Activated CD8-positive, alpha-beta memory T cell treated with anti-CD3 and anti-CD28 coated beads, Interleukin-2, amount 50 U/mL, for 1 hour (primary cell): Measurements from ENCODE around the gene EVPL.
"Not testable (repeated sequence)": the region's sequence is repeated elsewhere in the genome, so short reads cannot be mapped to it uniquely, and the experiment has no call there.

ENCODE experiments used
- DNase-seq: peaks from one replicate; pipeline ENCODE4 v3.0.0-alpha.2; 2020; ENCODE audit errors: extremely low read depth

Gene EVPL

DNA sequence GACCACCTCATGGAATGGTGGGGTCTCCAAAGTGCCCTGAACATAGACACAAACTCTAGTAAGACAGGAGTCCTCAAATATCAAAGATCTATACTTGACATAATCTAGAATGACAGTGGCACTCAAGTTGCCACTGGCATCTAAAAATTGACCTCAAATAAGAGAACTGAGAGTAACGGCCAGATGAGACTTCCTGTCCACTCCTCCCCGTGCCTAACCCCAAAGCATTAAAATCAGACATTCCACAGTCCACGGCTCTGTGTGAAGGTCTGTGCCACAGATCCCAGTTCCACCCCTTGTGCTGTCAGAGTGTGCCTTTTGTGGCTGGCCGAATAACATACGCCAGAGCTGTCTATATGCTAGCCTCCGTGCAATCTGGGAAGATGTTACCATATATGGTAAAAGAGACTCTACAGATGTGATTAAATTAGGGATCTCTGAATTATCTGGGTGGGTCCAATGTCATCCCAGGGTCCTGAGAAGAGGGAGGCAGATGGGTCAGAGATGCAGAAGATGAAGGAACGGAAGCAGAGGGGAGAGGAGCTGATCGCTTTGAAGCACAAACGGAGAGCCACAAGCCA is 21.0 kb upstream of the EVPL start:
- DNase-seq = no peak

DNA sequence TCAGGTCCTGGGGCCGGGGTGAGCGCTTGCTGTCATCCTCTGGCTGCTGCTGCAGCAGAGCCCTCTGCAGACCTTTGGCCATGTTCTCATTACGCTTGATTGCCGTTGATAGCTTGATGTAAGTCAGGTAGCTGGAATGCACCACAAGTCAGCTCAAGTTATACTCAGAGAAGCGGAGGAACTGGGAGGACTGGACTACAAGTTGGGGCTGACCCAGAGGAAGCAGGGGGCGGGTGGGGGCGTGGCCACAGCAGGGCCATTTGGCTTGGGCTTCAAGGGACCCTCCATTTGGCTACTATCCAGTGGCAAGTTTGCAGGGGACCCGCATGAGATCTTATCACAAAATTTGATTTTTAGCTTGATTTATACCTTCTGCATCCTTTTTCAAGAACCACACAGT is 19.0 kb upstream of the EVPL start:
- DNase-seq = no peak

- not testable (repeated sequence) for DNase-seq
Measured at GRCh38 chr17:76044475-76045007, 17.4 kb upstream of the EVPL start.

- not testable (repeated sequence) for DNase-seq
Measured at GRCh38 chr17:76042868-76043267, 15.8 kb upstream of the EVPL start.

DNA sequence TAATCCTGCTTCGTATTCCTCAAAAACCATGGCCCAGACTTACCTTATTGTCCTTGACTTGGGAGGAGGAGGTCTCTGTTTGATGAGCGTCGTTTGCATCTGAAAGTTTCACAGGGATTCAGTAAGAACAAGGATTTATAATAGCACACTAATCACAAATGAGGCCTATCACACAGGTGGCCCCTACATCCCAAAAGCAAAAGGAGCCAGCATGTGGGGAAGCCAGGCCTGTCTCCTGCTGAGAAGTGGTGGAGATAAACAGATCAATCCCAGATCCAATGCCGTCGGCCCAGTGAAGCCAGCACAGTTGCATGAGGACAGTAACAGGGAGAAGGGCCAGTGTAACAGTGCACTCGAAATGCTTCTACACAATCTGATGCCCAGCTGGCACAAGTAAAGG is 13.3 kb upstream of the EVPL start:
- DNase-seq = no peak

- DNase-seq = no peak
Measured at GRCh38 chr17:76039121-76039520, 12.0 kb upstream of the EVPL start.

- no peak for DNase-seq
Measured at GRCh38 chr17:76038050-76038449, 10.9 kb upstream of the EVPL start.

DNA sequence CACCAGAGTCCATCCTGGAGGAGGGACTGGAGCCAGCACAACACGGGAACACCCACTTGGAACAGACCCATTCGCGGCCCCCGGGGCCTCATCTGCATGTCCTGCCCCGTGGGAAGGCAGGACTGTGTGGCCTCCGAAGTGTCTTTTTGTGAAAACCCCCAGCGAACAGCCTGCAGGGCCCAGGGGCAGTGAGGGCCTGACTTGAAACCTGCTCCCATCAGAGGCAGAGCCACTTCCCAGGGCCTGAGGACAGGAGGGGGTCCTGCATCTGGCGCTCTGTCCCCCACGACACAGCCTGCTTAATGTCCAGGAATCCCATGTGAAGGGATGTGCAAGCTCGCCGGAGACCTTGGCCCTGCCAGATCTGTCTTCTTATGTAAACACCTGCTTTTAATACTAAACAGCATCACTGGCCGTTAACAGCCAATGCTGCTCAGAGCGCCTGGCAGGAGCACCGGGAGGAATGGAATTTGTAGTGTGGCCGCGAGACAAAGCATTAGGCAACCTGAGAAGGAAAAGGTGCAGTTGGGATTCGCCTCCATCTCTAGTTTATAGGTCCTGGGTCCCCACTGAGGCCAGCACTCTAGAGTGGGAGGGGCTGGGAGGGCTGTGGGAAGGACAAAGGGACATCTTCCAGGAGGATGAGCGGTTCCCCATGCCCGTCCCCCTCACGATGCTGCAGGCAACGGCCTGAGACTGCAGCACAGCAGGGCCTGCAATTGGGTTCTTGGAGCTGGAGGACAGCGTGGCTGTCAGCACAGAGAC is 9.6 kb upstream of the EVPL start:
- no peak for DNase-seq

- no peak for DNase-seq
Measured at GRCh38 chr17:76034428-76035350, 7.6 kb upstream of the EVPL start.

DNA sequence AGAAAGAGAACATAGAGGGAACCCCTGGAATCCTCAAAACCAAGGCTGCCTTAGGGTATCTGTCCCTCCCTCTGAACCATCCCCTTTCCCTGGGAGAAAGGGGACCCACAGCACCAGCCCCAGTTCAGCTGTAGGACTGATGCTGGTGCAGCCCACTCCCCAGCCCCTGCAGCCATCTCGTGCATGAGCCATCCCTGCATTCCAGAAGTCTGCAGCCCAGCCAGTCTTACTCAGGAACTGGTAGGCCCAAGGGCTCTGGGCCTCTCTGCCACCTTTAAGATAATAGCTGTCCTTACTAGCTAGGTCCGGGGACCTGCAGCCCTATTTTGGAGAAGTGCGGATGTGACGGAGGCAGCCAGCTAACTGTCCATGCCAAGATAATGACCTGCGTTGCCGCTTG is 6.0 kb upstream of the EVPL start:
- DNase-seq = no peak

DNA sequence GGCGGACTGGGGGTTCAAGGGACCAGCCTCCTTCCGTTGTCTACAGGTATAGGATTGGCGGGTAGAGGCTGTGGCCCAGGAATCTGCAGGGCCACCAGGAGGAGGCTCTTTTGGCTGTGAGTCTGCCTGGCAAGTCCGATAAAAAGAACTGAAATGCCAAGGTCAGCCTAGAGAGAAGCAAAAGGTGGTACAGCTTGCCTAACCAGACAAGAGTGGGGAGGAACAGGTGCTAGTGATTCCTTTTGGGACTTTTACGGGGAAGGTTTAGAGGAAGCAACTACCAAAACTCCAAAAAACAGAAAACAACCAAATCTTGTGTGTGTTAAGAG is 5.6 kb upstream of the EVPL start:
- DNase-seq = no peak

- no peak for DNase-seq
Measured at GRCh38 chr17:76032073-76032779, 5.1 kb upstream of the EVPL start.

DNA sequence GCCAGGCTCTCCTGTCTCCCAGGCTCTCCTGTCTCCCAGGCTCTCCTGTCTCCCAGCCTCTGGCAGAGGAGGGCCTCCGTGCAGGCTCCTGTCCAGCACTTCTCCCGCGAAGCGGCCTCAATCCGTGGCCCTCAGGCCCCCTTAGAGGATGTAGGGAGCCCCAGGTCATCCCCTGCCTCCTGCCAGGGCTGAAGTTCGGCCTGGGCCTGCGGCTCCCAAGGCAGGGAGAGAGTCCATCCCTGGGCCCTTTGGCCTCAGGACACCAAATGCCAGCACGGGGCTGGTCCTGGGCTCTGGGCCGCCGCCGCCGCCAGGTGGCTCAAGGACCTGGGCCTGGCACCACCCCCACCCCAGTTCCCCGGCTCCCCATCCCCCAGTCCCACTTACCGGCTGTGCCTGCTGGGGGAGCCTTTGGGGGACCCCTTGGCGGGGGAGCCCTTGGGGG is 370 bp downstream of the EVPL start:
- DNase-seq = no peak

DNA sequence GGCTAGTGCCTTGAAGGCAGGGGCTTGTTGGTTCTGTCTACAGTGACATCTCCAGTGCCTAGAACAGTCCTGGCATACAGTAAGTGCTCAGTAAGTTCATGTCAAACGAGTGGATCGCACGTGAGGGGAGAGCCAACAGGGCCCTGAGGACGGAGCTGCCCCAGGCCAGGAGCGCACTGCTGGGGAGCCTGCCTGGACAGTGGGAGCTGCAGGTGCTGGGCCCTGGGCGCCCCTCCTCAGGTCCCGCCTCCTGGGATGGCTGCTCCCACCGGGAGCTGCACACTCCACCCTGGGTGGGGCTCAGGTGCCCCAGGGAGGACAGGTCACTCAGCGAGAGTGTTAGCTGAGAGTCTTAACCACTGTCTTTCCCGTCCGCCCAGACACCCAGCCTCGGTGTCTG is 1.8 kb downstream of the EVPL start:
- no peak for DNase-seq

DNA sequence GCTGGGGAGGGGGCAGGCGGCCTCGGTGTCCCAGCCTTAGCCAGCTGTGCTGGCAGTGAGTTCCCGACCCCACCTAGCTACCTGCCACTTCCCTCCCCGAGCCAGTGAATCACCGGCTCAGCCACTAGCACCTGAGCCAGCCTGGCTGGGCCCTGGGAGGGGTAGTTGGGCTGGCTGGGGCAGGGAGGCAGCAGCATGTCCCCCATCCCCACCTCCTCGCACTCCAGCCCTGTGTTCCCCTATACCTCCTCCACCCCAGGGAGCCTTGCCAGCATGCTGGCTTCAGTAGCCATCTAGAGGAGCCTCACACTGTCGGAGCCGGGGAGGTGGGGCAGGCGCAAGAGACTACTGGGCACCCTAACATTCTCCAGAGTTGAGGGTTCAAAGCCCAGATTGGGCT is 2.8 kb downstream of the EVPL start:
- DNase-seq = no peak

- DNase-seq = no peak
Measured at GRCh38 chr17:76023900-76024237, 3.2 kb downstream of the EVPL start.

- no peak for DNase-seq
Measured at GRCh38 chr17:76022973-76023899, 3.9 kb downstream of the EVPL start.

GRCh38 chr17:76022285-76022684 is 4.8 kb downstream of the EVPL start:
- DNase-seq = no peak

GRCh38 chr17:76019833-76020467 is 7.2 kb downstream of the EVPL start:
- DNase-seq = no peak

DNA sequence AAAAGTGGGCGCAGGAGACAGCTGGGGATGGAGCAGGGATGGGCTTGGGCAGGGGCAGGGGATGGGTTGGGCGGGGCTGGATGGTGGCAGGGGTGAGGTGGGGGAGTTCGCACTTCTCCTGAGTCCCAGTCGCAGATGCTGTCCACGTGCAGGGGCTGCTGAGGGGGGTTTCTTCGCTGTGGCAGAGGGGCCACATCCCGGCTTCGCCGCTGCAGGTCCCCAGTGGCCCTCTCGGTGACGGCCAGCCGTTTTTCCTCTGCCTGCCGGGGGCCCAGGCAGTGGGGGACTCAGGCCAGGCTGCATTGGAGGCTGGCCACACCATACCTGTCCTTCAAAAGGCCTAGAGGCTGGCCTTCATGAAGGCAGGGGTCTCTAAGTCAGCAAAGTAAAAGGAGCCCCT is 8.3 kb downstream of the EVPL start:
- DNase-seq = no peak

DNA sequence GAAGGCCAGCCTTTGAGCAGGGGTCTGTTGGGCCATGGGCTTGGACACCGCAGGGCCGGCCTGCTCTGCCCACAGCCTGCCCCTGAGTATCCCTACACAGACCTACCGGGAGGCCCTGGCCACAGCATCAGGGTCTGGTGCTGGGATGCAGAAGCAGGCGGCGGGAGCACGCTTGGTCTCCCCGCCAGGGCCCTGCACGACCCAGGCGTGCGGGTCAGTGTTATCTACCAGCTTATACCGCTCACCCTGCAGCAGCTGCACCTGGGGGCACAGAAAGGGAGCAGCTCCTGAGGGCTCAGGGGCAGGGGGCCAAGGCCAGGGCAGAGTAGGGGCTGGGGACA is 8.8 kb downstream of the EVPL start:
- no peak for DNase-seq
